ENCODE measurements around the gene FAM20B.
"Not testable (repeated sequence)": the region's sequence is repeated elsewhere in the genome, so short reads cannot be mapped to it uniquely, and the experiment has no call there.

Gene FAM20B

GRCh38 chr1:179030130-179030529 lies 4.4 kb downstream of the FAM20B start:
- in situ Hi-C loops (cut with HindIII; ENCODE audit: low pct_unique_long_range_greater_than_20kb, low sequenced_read_pairs) = no loop called here
- no peak for TF ChIP-seq JUND (IDR thresholded peaks at IDR 0.05; ENCODE audit: low read depth)
- no peak for DNase-seq (ENCODE audit: low read depth in 1 of 2, low spot score in 1 of 2)

GRCh38 chr1:179030683-179031082 lies 5.0 kb downstream of the FAM20B start:
- TF ChIP-seq JUND (IDR thresholded peaks at IDR 0.05; ENCODE audit: low read depth) = no peak
- DNase-seq (ENCODE audit: low read depth in 1 of 2, low spot score in 1 of 2) = no peak
- in situ Hi-C loops (cut with HindIII; ENCODE audit: low pct_unique_long_range_greater_than_20kb, low sequenced_read_pairs) = no loop called here

- TF ChIP-seq JUND (IDR thresholded peaks at IDR 0.05; ENCODE audit: low read depth) = no peak
- in situ Hi-C loops (cut with HindIII; ENCODE audit: low pct_unique_long_range_greater_than_20kb, low sequenced_read_pairs) = no loop called here
- no peak for DNase-seq (ENCODE audit: low read depth in 1 of 2, low spot score in 1 of 2)
Measured at GRCh38 chr1:179031284-179031683, 5.6 kb downstream of the FAM20B start.

GRCh38 chr1:179031855-179032513 lies 6.3 kb downstream of the FAM20B start:
- in situ Hi-C loops (cut with HindIII; ENCODE audit: low pct_unique_long_range_greater_than_20kb, low sequenced_read_pairs) = no loop called here
- no peak for DNase-seq (ENCODE audit: low read depth in 1 of 2, low spot score in 1 of 2)
- no peak for TF ChIP-seq JUND (IDR thresholded peaks at IDR 0.05; ENCODE audit: low read depth)

GRCh38 chr1:179034720-179035119 lies 9.0 kb downstream of the FAM20B start:
- no peak for TF ChIP-seq JUND (IDR thresholded peaks at IDR 0.05; ENCODE audit: low read depth)
- in situ Hi-C loops (cut with HindIII; ENCODE audit: low pct_unique_long_range_greater_than_20kb, low sequenced_read_pairs) = no loop called here
- DNase-seq (ENCODE audit: low read depth in 1 of 2, low spot score in 1 of 2) = no peak

- in situ Hi-C loops (cut with HindIII; ENCODE audit: low pct_unique_long_range_greater_than_20kb, low sequenced_read_pairs) = no loop called here
- no peak for TF ChIP-seq JUND (IDR thresholded peaks at IDR 0.05; ENCODE audit: low read depth)
- no peak for DNase-seq (ENCODE audit: low read depth in 1 of 2, low spot score in 1 of 2)
Measured at GRCh38 chr1:179036844-179037465, 11.3 kb downstream of the FAM20B start.

- no peak for DNase-seq (ENCODE audit: low read depth in 1 of 2, low spot score in 1 of 2)
- in situ Hi-C loops (cut with HindIII; ENCODE audit: low pct_unique_long_range_greater_than_20kb, low sequenced_read_pairs) = no loop called here
- no peak for TF ChIP-seq JUND (IDR thresholded peaks at IDR 0.05; ENCODE audit: low read depth)
Measured at GRCh38 chr1:179038528-179039281, 13.0 kb downstream of the FAM20B start.

- DNase-seq (ENCODE audit: low read depth in 1 of 2, low spot score in 1 of 2) = not testable (repeated sequence)
Measured at GRCh38 chr1:179039502-179040174, 13.9 kb downstream of the FAM20B start.

GRCh38 chr1:179040175-179040551 lies 14.5 kb downstream of the FAM20B start:
- in situ Hi-C loops (cut with HindIII; ENCODE audit: low pct_unique_long_range_greater_than_20kb, low sequenced_read_pairs); DNase-seq (ENCODE audit: low read depth in 1 of 2, low spot score in 1 of 2): not testable (repeated sequence)

More at GRCh38 chr1:179039502-179040174, 13.9 kb downstream of the FAM20B start:
- in situ Hi-C loops (cut with HindIII; ENCODE audit: low pct_unique_long_range_greater_than_20kb, low sequenced_read_pairs) = not testable (repeated sequence)

GRCh38 chr1:179042087-179042486 lies 16.4 kb downstream of the FAM20B start:
- TF ChIP-seq JUND (IDR thresholded peaks at IDR 0.05; ENCODE audit: low read depth) = no peak
- in situ Hi-C loops (cut with HindIII; ENCODE audit: low pct_unique_long_range_greater_than_20kb, low sequenced_read_pairs) = no loop called here
- DNase-seq (ENCODE audit: low read depth in 1 of 2, low spot score in 1 of 2) = no peak

- in situ Hi-C loops (cut with HindIII; ENCODE audit: low pct_unique_long_range_greater_than_20kb, low sequenced_read_pairs) = no loop called here
- DNase-seq (ENCODE audit: low read depth in 1 of 2, low spot score in 1 of 2) = no peak
- no peak for TF ChIP-seq JUND (IDR thresholded peaks at IDR 0.05; ENCODE audit: low read depth)
Measured at GRCh38 chr1:179042700-179043099, 17.0 kb downstream of the FAM20B start.

- in situ Hi-C loops (cut with HindIII; ENCODE audit: low pct_unique_long_range_greater_than_20kb, low sequenced_read_pairs) = no loop called here
- no peak for DNase-seq (ENCODE audit: low read depth in 1 of 2, low spot score in 1 of 2)
- TF ChIP-seq JUND (IDR thresholded peaks at IDR 0.05; ENCODE audit: low read depth) = no peak
Measured at GRCh38 chr1:179043266-179043665, 17.6 kb downstream of the FAM20B start.

GRCh38 chr1:179043907-179044306 lies 18.2 kb downstream of the FAM20B start:
- in situ Hi-C loops (cut with HindIII; ENCODE audit: low pct_unique_long_range_greater_than_20kb, low sequenced_read_pairs) = no loop called here

More at GRCh38 chr1:179043907-179044306, 18.2 kb downstream of the FAM20B start:
- no peak for TF ChIP-seq JUND (IDR thresholded peaks at IDR 0.05; ENCODE audit: low read depth)
- no peak for DNase-seq (ENCODE audit: low read depth in 1 of 2, low spot score in 1 of 2)

All from T47D (cell line).